Bronchial epithelial cell (primary cell): ENCODE results near the gene LMOD2. TPM values are rescaled to one million over a fixed set of nuclear protein-coding genes. Genes with fewer than 3 reads are reported as not detected.

Experiments
- DNase-seq: peaks from one replicate; pipeline ENCODE4 v3.0.0-alpha.2; 2010; ENCODE audit warnings: low read depth
- FAIRE-seq: peaks from 2 replicates; lab custom pipeline; 2011; peaks lifted over from hg19 to GRCh38; lab: Jason Lieb, UNC
- H3K27me3 ChIP-seq: 2 replicates; pipeline ENCODE4 v1.5.1; 2011; ENCODE audit warnings: low read length; ENCODE audit not compliant: control insufficient read depth, insufficient read depth
- H3K36me3 ChIP-seq: 2 replicates; pipeline ENCODE4 v1.5.1; 2011; ENCODE audit warnings: low read length; ENCODE audit not compliant: control insufficient read depth, insufficient read depth
- H3K4me3 ChIP-seq: 2 replicates; pipeline ENCODE4 v1.5.1; 2011; ENCODE audit warnings: mild to moderate bottlenecking, low read depth, low read length, control low read depth
- total RNA-seq: library from RNA; depleted of rRNA; stranded (reverse); fragments of >200 nt; gene quantifications from 2 replicates; pipeline ENCODE4 v1.2.1, GENCODE V29; 2014
- TF ChIP-seq, protein P1 (sequence below): IDR thresholded peaks from 2 replicates; pipeline ENCODE4 v1.5.1; 2011; ENCODE audit warnings: mild to moderate bottlenecking, moderate library complexity, low read length, control low read depth, inconsistent platforms; ENCODE audit not compliant: insufficient read depth, severe bottlenecking

Gene LMOD2
- total RNA-seq, 1 donor from 2014 or later, result not detected

DNA sequence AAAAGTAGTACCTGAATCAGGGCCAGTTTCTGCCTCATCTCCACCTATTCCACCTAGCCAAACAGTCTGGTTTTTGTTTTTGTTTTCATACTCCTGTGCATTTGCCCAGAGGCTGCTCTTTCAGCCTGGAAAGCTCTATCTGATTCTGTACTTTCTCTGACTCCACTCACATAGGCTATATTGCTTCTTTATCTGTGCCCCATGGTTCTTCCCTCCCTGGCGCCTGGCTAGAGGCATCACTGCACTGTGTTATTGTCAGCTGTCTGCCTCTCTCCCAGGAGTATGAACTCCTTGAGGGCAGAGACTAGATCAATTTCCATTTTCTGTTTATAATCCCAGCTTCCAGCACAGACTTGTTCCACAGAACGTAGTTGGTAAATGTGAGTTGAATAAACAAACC, 5.1 kb upstream of the LMOD2 start:
- Histone ChIP-seq H3K4me3 (no peak overlapping the region), H3K36me3 (no peaks in the 10 kb centered on the region), H3K27me3 (no peaks in the 10 kb centered on the region)
- FAIRE-seq (no peak), DNase-seq (no peak)
- TF ChIP-seq, protein P1, sequence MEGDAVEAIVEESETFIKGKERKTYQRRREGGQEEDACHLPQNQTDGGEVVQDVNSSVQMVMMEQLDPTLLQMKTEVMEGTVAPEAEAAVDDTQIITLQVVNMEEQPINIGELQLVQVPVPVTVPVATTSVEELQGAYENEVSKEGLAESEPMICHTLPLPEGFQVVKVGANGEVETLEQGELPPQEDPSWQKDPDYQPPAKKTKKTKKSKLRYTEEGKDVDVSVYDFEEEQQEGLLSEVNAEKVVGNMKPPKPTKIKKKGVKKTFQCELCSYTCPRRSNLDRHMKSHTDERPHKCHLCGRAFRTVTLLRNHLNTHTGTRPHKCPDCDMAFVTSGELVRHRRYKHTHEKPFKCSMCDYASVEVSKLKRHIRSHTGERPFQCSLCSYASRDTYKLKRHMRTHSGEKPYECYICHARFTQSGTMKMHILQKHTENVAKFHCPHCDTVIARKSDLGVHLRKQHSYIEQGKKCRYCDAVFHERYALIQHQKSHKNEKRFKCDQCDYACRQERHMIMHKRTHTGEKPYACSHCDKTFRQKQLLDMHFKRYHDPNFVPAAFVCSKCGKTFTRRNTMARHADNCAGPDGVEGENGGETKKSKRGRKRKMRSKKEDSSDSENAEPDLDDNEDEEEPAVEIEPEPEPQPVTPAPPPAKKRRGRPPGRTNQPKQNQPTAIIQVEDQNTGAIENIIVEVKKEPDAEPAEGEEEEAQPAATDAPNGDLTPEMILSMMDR, result no peak

DNA sequence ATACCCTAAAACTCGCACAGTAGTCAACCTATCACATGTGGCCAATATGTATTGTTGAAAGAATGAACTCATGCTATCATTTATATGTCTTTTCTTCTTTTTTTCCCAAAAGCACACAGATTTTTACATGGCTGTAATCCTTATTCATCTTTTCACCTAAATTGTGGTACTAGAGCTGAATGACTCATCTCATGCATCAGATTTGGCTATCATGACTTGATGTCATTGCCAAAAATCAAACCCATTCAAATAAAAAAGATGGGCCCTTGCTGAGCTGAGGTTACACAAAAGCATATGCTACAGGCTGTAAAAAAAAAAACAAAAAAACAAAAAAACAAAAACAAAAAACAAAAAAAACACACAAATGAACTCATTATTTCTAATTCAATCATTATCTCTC, 3.3 kb upstream of the LMOD2 start:
- Histone ChIP-seq H3K27me3 (no peaks in the 10 kb centered on the region), H3K36me3 (no peaks in the 10 kb centered on the region), H3K4me3 (no peak overlapping the region)
- no peak for DNase-seq
- TF ChIP-seq, protein P1, result no peak
- FAIRE-seq, result no peak

DNA sequence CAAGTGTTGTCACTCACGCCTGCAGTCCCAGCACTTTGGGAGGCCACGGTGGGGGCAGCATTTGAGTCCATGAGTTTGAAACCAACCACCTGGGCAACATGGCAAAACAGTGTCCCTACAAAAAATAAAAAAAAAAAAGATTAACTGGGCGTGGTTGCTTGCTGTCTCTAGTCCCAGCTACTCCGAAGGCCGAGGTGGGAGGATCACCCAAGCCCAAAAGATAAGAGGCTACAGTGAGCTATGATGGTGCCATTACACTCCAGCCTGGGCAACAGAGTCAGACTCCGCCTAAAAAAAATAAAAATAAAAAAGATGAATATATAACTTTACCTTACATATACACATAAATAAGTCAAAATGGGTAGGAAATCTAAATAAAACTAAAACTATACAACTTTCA, 2.5 kb upstream of the LMOD2 start:
- TF ChIP-seq, protein P1, result no peak
- H3K36me3 ChIP-seq, result no peaks in the 10 kb centered on the region

DNA sequence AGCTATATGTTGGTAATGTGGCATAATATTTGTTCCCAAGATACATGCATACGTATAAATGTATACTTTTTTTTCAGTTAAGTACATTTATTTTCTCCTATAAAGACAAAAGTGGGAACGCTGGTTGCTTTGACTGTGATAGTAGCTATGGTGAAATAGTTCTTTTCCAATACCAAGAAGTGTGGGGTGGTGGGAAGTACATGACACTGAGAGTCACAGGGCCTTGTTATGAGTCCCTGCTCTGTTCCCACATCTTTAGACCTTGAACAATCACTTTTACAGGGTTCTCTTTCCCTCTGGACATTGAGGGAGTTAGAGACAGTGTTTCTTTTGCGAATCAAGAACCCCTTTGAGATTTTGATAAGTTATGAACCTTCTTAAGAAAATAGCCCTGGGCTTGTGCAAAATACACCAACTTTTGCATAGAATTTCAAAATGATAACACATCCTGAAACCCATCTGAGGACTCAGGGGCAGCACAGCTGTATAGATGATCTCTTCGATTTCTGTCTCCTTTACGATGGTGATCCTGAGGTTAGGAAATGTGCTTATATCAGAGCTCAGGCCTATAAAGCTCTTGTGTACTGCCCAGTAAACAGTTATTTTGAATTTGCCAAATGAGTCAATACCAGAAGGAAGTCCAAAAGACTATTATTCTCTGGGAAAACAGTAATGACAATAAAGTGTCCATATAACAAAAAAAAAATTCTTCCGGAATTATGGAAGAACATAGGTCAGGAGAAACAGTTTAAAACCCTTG, 1.1 kb downstream of the LMOD2 start:
- Histone ChIP-seq H3K36me3 (no peaks in the 10 kb centered on the region), H3K27me3 (no peaks in the 10 kb centered on the region), H3K4me3 (no peak overlapping the region)
- FAIRE-seq (no peak), DNase-seq (no peak)
- TF ChIP-seq, protein P1, result no peak

More for the DNA sequence above, 2.5 kb upstream of the LMOD2 start:
- Histone ChIP-seq H3K4me3 (no peak overlapping the region), H3K27me3 (no peaks in the 10 kb centered on the region)
- DNase-seq (no peak), FAIRE-seq (no peak)

DNA sequence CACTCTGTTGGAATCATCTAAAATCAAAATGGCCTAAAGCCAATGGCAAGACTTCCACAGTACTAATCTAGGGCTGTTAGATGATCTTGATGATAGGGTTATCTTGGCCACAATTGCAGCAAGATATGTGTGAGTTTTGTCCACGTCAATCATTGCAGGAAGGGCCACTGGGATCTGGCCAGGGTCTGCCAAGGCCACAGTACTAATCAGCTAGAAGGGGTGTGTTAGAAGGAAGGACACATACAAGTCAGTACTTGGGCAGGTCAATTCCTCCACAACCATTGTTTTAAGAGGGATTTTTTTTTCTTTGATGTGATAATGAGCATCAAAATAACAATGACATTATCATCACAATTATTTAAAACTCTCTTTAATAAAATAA, 1.6 kb downstream of the LMOD2 start:
- no peaks in the 10 kb centered on the region for H3K36me3 ChIP-seq
- TF ChIP-seq, protein P1, result no peak
- no peak overlapping the region for H3K4me3 ChIP-seq
- no peaks in the 10 kb centered on the region for H3K27me3 ChIP-seq
- FAIRE-seq, result no peak
- DNase-seq, result no peak

DNA sequence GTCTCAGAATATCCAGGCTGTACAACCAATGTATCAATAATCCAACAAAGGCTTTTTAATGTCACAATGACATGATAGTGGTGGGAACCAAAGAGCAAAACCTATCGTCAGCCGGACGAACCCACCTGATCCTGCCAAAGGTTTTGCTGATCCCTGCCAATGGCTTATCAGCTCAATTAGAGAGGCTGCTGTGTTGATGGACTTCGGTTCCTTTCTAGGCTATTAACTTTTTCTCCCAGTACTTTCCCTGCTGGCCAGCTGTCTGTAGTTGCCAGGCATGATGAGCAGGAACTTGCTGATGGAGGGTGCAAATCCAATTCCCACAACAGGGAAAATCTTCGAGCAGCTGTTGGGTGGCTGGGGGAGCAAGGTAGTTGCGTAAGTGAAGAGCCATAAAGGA, 2.4 kb downstream of the LMOD2 start:
- H3K36me3 ChIP-seq, result no peaks in the 10 kb centered on the region
- FAIRE-seq (no peak), DNase-seq (no peak)
- H3K27me3 ChIP-seq, result no peaks in the 10 kb centered on the region
- no peak overlapping the region for H3K4me3 ChIP-seq
- TF ChIP-seq, protein P1, result no peak
